K562 (cell line): ENCODE data around the gene ACP4. TPM values are rescaled to one million over a fixed set of nuclear protein-coding genes. Genes with fewer than 3 reads are reported as not detected.

ENCODE experiments used
- ATAC-seq: fragments of 200-7000 bp; cut with Tn5 transposase; 3 replicates; pipeline ENCODE4 v1.9.1; 2020; ENCODE audit warnings: moderate library complexity
- BruUV-seq: library from RNA; stranded (reverse); fragments of 400-500 nt; replicated peaks from 2 replicates; lab custom pipeline; 2021; lab: Mats Ljungman, UMichigan
- CTCF ChIA-PET: fragments of 300-600 bp; formaldehyde crosslinking; extraction: SDS; loops from one replicate; lab custom pipeline; 2021; ENCODE audit warnings: low intra/inter-chr PET ratio; lab: Yijun Ruan, JAX
- POLR2A ChIA-PET: fragments of 300-600, 350-650 bp; sonication (Branson Sonifier 250); formaldehyde crosslinking; extraction: SDS; loops from one replicate; lab custom pipeline; 2021; ENCODE audit warnings: antibody characterized with exemption, inconsistent platforms; lab: Yijun Ruan, JAX
- DNase-seq, 4 experiments: peaks; one replicate each; pipeline versions ENCODE4 v3.0.0 to v3.0.0-alpha.2; 2011 to 2018; ENCODE audit warnings: low spot score in 3 of 4, mixed read lengths in 3 of 4; ENCODE audit errors: extremely low read depth in 1 of 4
- FAIRE-seq: peaks from 2 replicates; lab custom pipeline; 2011; peaks lifted over from hg19 to GRCh38; lab: Jason Lieb, UNC
- H2AFZ ChIP-seq: 2 replicates; pipeline ENCODE4 v1.6.0; 2011; ENCODE audit warnings: low read depth, low read length, control low read depth, inconsistent platforms
- H3K27ac ChIP-seq: fragments of 200-600 bp; 3 replicates; pipeline ENCODE4 v1.8.0; 2011; ENCODE audit warnings: low read depth, mild to moderate bottlenecking, control low read depth, inconsistent platforms, low read length, moderate library complexity, mixed read lengths; ENCODE audit errors: extremely low read depth
- H3K27me3 ChIP-seq, 2 experiments: fragments of 300-600 bp in 1 of 2; 2 replicates in 1 of 2; 3 replicates in 1 of 2; pipeline versions ENCODE4 v1.6.0 to v1.8.0; 2011; ENCODE audit warnings: inconsistent platforms in 2 of 2, low read length in 2 of 2, mild to moderate bottlenecking in 1 of 2, mixed read lengths in 1 of 2, moderate library complexity in 1 of 2; ENCODE audit not compliant: control insufficient read depth in 2 of 2, insufficient read depth in 2 of 2
- H3K36me3 ChIP-seq: fragments of 300-600 bp; 3 replicates; pipeline ENCODE4 v1.8.0; 2011; ENCODE audit warnings: mild to moderate bottlenecking, low read length, inconsistent platforms; ENCODE audit not compliant: control insufficient read depth, insufficient read depth
- H3K4me1 ChIP-seq, 2 experiments: fragments of 200-600 bp in 1 of 2; replicated peaks in 1 of 2; 2 replicates in 1 of 2; 3 replicates in 1 of 2; pipeline versions ENCODE4 v1.5.1 to v1.8.0; 2011; ENCODE audit warnings: inconsistent platforms in 2 of 2, low read length in 2 of 2, mild to moderate bottlenecking in 1 of 2, mixed read lengths in 1 of 2, moderate library complexity in 1 of 2; ENCODE audit not compliant: control insufficient read depth in 2 of 2, insufficient read depth in 2 of 2
- H3K4me2 ChIP-seq: 2 replicates; pipeline ENCODE4 v1.6.1; 2011; ENCODE audit warnings: low read length, control low read depth, inconsistent platforms, mixed read lengths; ENCODE audit not compliant: insufficient read depth
- H3K4me3 ChIP-seq: fragments of 200-600 bp; sonication (generic), shearing (Covaris generic); 2 replicates; pipeline ENCODE4 v1.5.1; 2016; ENCODE audit warnings: control low read depth, inconsistent platforms
- H3K79me2 ChIP-seq: fragments of 200-600 bp; 3 replicates; pipeline ENCODE4 v1.8.0; 2011; ENCODE audit warnings: low read length, inconsistent platforms; ENCODE audit not compliant: control insufficient read depth, insufficient read depth
- H3K9ac ChIP-seq, 2 experiments: 2 replicates each; pipeline versions ENCODE4 v1.6.0 to v1.6.1; 2011; ENCODE audit warnings: low read depth in 2 of 2, low read length in 2 of 2, control low read depth in 1 of 2, inconsistent platforms in 1 of 2, mild to moderate bottlenecking in 1 of 2, mixed read lengths in 1 of 2; ENCODE audit not compliant: insufficient read depth in 1 of 2
- H3K9me1 ChIP-seq: one replicate; pipeline ENCODE4 v1.6.0; 2011; ENCODE audit warnings: inconsistent platforms, mild to moderate bottlenecking, low read length, moderate library complexity; ENCODE audit not compliant: control insufficient read depth, insufficient read depth
- H3K9me3 ChIP-seq: replicated peaks from 2 replicates; pipeline ENCODE4 v1.5.1; 2011; ENCODE audit warnings: low read depth, low read length, inconsistent platforms; ENCODE audit not compliant: control insufficient read depth, insufficient read depth
- H4K20me1 ChIP-seq: replicated peaks from 2 replicates; pipeline ENCODE4 v1.6.1; 2011; ENCODE audit warnings: low read length, inconsistent platforms, mixed read lengths; ENCODE audit not compliant: control insufficient read depth, insufficient read depth
- E2F6 ChIP-seq, 2 experiments: IDR thresholded peaks; 2 replicates each; pipeline ENCODE4 v1.6.1; 2011; ENCODE audit warnings: borderline replicate concordance in 1 of 2, control low read depth in 1 of 2, low read depth in 1 of 2, low read length in 1 of 2, mild to moderate bottlenecking in 1 of 2, mixed read lengths in 1 of 2, moderate library complexity in 1 of 2; ENCODE audit not compliant: insufficient read depth in 1 of 2, insufficient read length in 1 of 2, poor library complexity in 1 of 2, severe bottlenecking in 1 of 2; ENCODE audit errors: extremely low read depth in 1 of 2
- MTA3 ChIP-seq: fragments of 450-650 bp; formaldehyde crosslinking; IDR thresholded peaks from 2 replicates; pipeline ENCODE4 v1.6.1; 2017; ENCODE audit warnings: mild to moderate bottlenecking, borderline replicate concordance
- POLR2A ChIP-seq: fragments of 450-650 bp; conservative IDR thresholded peaks from 2 replicates; pipeline ENCODE4 v1.6.1; 2016
- ZNF121 ChIP-seq: sonication (generic); formaldehyde crosslinking; conservative IDR thresholded peaks from 2 replicates; pipeline ENCODE4 v1.8.0; 2022; ENCODE audit warnings: missing genetic modification reagents
- WGBS: fragments of 100-300 bp; shearing (Covaris generic); methylation state at CpG from one replicate; pipeline ENCODE4 v1.1.6; 2016; ENCODE audit warnings: low coverage, mixed read lengths; ENCODE audit not compliant: insufficient coverage; ENCODE audit errors: missing lambda C conversion rate; 5-methylcytosine and 5-hydroxymethylcytosine counted together
- in situ Hi-C: fragments of 300-500 bp; cut with MboI; formaldehyde crosslinking; loops from 4 replicates; pipeline ENCODE4 v1.15.0; 2018; ENCODE audit warnings: inconsistent platforms, mixed read lengths
- intact Hi-C: fragments of 100-400 bp; cut with micrococcal nuclease; formaldehyde crosslinking; loops from 2 replicates; pipeline ENCODE4 v1.14.2; 2022
- polyA plus RNA-seq, 8 experiments: library from polyadenylated mRNA; depleted of rRNA in 4 of 8; stranded (reverse) in 5 of 8; unstranded in 3 of 8; fragments of >200 nt; fragmentation: Nextera tagmentation in 2 of 8; fragmentation: Illumina TruSeq in 1 of 8; extraction: Ambion mirVana in 2 of 8; extraction: Trizol in 1 of 8; gene quantifications; 2 replicates each; pipeline versions ENCODE4 v1.2.1 to v1.2.3, GENCODE V29; 2011 to 2014; ENCODE audit warnings: inconsistent platforms in 1 of 8, missing spikeins in 1 of 8
- total RNA-seq, 7 experiments: library from RNA; depleted of rRNA in 6 of 7; stranded (reverse); fragments of >200 nt in 6 of 7; fragmentation: Illumina TruSeq in 2 of 7; extraction: Trizol in 2 of 7; gene quantifications; 2 replicates each; pipeline versions ENCODE4 v1.2.1 to v1.2.3, GENCODE V29; 2011 to 2021; ENCODE audit warnings: low replicate concordance in 1 of 7
- TF ChIP-seq, protein P1 (sequence below): sonication (generic); formaldehyde crosslinking; IDR thresholded peaks from 2 replicates; pipeline ENCODE4 v1.8.1; 2023; ENCODE audit warnings: mild to moderate bottlenecking, missing genetic modification reagents

The ACP4 gene
- total and polyA plus RNA-seq, 9 of the 15 experiments (the other 6 are each of a cell fraction or from before 2014, with no cell fraction given) = not detected

- BruUV-seq = TSS peak; percentile 20
- Histone ChIP-seq H3K27ac (peak overlapping the region; percentile 34; the same call in 1 of the 3 replicates), H3K9me3 (no peaks in the 10 kb centered on the region), H3K27me3 (no peaks in the 10 kb centered on the region), H2AFZ (no peak overlapping the region), H3K4me1 (peaks cover 14 to 57% of the 10 kb centered on the region in 2 experiments; a peak in 4 of 5 replicates), H3K9me1 (peaks cover 15% of the 10 kb centered on the region), H3K4me3 (no peak overlapping the region), H3K4me2 (no peak overlapping the region), H3K79me2 (peaks cover 50% of the 10 kb centered on the region), H4K20me1 (peaks cover 54% of the 10 kb centered on the region), H3K9ac (peak overlapping the region; percentile 3 to 82; a peak in 2 of 4 replicates), H3K36me3 (peaks cover 72% of the 10 kb centered on the region)
- intact Hi-C loops = loop anchor here (5.0 kb wide), 1 partner anchor 36 kb away; no protein-coding TSS in a partner anchor
- DNase-seq (no peak), FAIRE-seq (no peak), ATAC-seq (no peak)
- 79% methylated on average over 8 of the region's 8 CpGs for WGBS
- ChIA-PET POLR2A (interaction anchor here (0.6 to 5.0 kb wide), 7 partner anchors 10 to 158 kb away, joined by 3 to 70 read pairs (median 5); partner anchors contain the start of genes KLK1 and KLK4), CTCF (no interaction called here)
- TF ChIP-seq POLR2A = peak; percentile 48; the same call in 1 of the 2 replicates
- TF ChIP-seq E2F6 (IDR thresholded peaks at IDR 0.05; ENCODE audit: borderline replicate concordance in 1 of 2, extremely low read depth in 1 of 2, insufficient read depth in 1 of 2, insufficient read length in 1 of 2, low read depth in 1 of 2, low read length in 1 of 2, poor library complexity in 1 of 2, severe bottlenecking in 1 of 2) = peak in 1 of 2 experiments; percentile 12
- TF ChIP-seq MTA3 = no peak
- TF ChIP-seq, protein P1, sequence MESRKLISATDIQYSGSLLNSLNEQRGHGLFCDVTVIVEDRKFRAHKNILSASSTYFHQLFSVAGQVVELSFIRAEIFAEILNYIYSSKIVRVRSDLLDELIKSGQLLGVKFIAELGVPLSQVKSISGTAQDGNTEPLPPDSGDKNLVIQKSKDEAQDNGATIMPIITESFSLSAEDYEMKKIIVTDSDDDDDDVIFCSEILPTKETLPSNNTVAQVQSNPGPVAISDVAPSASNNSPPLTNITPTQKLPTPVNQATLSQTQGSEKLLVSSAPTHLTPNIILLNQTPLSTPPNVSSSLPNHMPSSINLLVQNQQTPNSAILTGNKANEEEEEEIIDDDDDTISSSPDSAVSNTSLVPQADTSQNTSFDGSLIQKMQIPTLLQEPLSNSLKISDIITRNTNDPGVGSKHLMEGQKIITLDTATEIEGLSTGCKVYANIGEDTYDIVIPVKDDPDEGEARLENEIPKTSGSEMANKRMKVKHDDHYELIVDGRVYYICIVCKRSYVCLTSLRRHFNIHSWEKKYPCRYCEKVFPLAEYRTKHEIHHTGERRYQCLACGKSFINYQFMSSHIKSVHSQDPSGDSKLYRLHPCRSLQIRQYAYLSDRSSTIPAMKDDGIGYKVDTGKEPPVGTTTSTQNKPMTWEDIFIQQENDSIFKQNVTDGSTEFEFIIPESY (CRISPR knock-in tag) = peak; percentile 94
- peak; percentile 71; the same call in 1 of the 2 replicates for TF ChIP-seq ZNF121 (CRISPR knock-in tag)
- in situ Hi-C loops = no loop called here
Measured at GRCh38 chr19:50801107-50801506, 10.9 kb downstream of the ACP4 start.
